MCF 10A (cell line): Measurements from ENCODE around the gene PRMT3. TPM values are rescaled to one million over a fixed set of nuclear protein-coding genes. Genes with fewer than 3 reads are reported as not detected.
"Not testable (repeated sequence)": the region's sequence is repeated elsewhere in the genome, so short reads cannot be mapped to it uniquely, and the experiment has no call there.

Source experiments
- BruUV-seq: library from RNA; stranded (reverse); fragments of 400-500 nt; replicated peaks from 2 replicates; lab custom pipeline; 2021; lab: Mats Ljungman, UMichigan
- CTCF ChIA-PET: fragments of 300-600 bp; sonication (Branson Sonifier 250); formaldehyde crosslinking; extraction: SDS; loops from one replicate; lab custom pipeline; 2021; ENCODE audit warnings: antibody characterized with exemption, inconsistent platforms; lab: Yijun Ruan, JAX
- POLR2A ChIA-PET: fragments of 300-600, 350-650 bp; sonication (Branson Sonifier 250); formaldehyde crosslinking; extraction: SDS; loops from one replicate; lab custom pipeline; 2020; ENCODE audit warnings: antibody characterized with exemption, inconsistent platforms; lab: Yijun Ruan, JAX
- DNase-seq: peaks from one replicate; pipeline ENCODE4 v3.0.0-alpha.2; 2018; ENCODE audit not compliant: unreplicated experiment
- H3K27ac Mint-ChIP-seq: one replicate; pipeline ENCODE4 v1.8.0; 2022; ENCODE audit warnings: mild to moderate bottlenecking, low read depth, mixed read lengths; ENCODE audit not compliant: unreplicated experiment
- H3K27me3 Mint-ChIP-seq: one replicate; pipeline ENCODE4 v1.8.0; 2022; ENCODE audit warnings: mixed read lengths; ENCODE audit not compliant: insufficient read depth, unreplicated experiment
- H3K36me3 Mint-ChIP-seq: one replicate; pipeline ENCODE4 v1.8.0; 2022; ENCODE audit warnings: mild to moderate bottlenecking, moderate library complexity, mixed read lengths; ENCODE audit not compliant: insufficient read depth, unreplicated experiment
- H3K4me1 Mint-ChIP-seq: one replicate; pipeline ENCODE4 v1.8.0; 2022; ENCODE audit warnings: mixed read lengths; ENCODE audit not compliant: insufficient read depth, unreplicated experiment
- H3K4me3 Mint-ChIP-seq: one replicate; pipeline ENCODE4 v1.8.0; 2022; ENCODE audit warnings: mild to moderate bottlenecking, moderate library complexity, mixed read lengths; ENCODE audit not compliant: unreplicated experiment
- H3K9me3 Mint-ChIP-seq: one replicate; pipeline ENCODE4 v1.8.0; 2022; ENCODE audit warnings: mixed read lengths; ENCODE audit not compliant: unreplicated experiment
- CTCF ChIP-seq: fragments of 200-600 bp; IDR thresholded peaks from one replicate; pipeline ENCODE4 v1.8.0; 2022; ENCODE audit warnings: antibody characterized with exemption, mild to moderate bottlenecking; ENCODE audit not compliant: unreplicated experiment
- intact Hi-C: fragments of 100-400 bp; cut with micrococcal nuclease; formaldehyde crosslinking; loops from 2 replicates; pipeline ENCODE4 v1.14.1; 2022
- total RNA-seq: library from RNA; stranded (reverse); gene quantifications from 2 replicates; pipeline ENCODE4 v1.2.3, GENCODE V29; 2022

Gene PRMT3
- total RNA-seq, 1 experiment from 2014 or later = 60.1 TPM

- ChIA-PET CTCF (interaction anchor here (0.5 to 6.4 kb wide), 12 partner anchors 10 to 448 kb away, joined by 3 to 66 read pairs (median 4); no protein-coding TSS in a partner anchor), POLR2A (interaction anchor here (0.6 to 3.4 kb wide), 17 partner anchors 8 to 495 kb away, joined by 3 to 28 read pairs (median 4); partner anchors contain the start of gene PRMT3)
- Mint-ChIP-seq H3K4me3 (peak within 1 kb of the TSS; percentile 75), H3K4me1 (peaks cover 32% of the 10 kb centered on the region), H3K27me3 (no peaks in the 10 kb centered on the region), H3K9me3 (no peaks in the 10 kb centered on the region), H3K36me3 (no peaks in the 10 kb centered on the region), H3K27ac (peak within 1 kb of the TSS; percentile 93)
- intact Hi-C loops = no loop called here
- peak; percentile 71 for DNase-seq
- BruUV-seq = no TSS peak
- TF ChIP-seq CTCF = no peak
Measured at GRCh38 chr11:20363500-20364340, 23.8 kb upstream of the PRMT3 start, which contains the start of gene HTATIP2. HTATIP2 (plus strand) TSS chr11:20363714; CDS start chr11:20364238, 524 bp downstream.

- no peak for TF ChIP-seq CTCF
- peak; percentile 62 for DNase-seq
- Mint-ChIP-seq H3K27me3 (no peaks in the 10 kb centered on the region), H3K4me3 (peak overlapping the region; percentile 75), H3K4me1 (peaks cover 38% of the 10 kb centered on the region), H3K36me3 (no peaks in the 10 kb centered on the region), H3K9me3 (no peaks in the 10 kb centered on the region), H3K27ac (peak overlapping the region; percentile 93)
- POLR2A ChIA-PET = interaction anchor here (0.6 to 3.4 kb wide), 13 partner anchors 8 to 340 kb away, joined by 3 to 28 read pairs (median 6); partner anchors contain the start of gene PRMT3
- BruUV-seq = TSS peak; percentile 54
- CTCF ChIA-PET = interaction anchor here (0.5 to 6.4 kb wide), 11 partner anchors 11 to 612 kb away, joined by 3 to 66 read pairs (median 4); no protein-coding TSS in a partner anchor
- intact Hi-C loops = no loop called here
Measured at GRCh38 chr11:20364341-20364792, 23.1 kb upstream of the PRMT3 start.

- peak overlapping the region; percentile 16 for H3K4me3 Mint-ChIP-seq
Measured at GRCh38 chr11:20365465-20365864, 22.1 kb upstream of the PRMT3 start.

GRCh38 chr11:20367313-20367948 is 20.1 kb upstream of the PRMT3 start:
- H3K4me3 Mint-ChIP-seq = peak overlapping the region; percentile 61
- H3K9me3 Mint-ChIP-seq = no peaks in the 10 kb centered on the region
- H3K27ac Mint-ChIP-seq = peak overlapping the region; percentile 85
- CTCF ChIA-PET = interaction anchor here (0.7 to 6.4 kb wide), 8 partner anchors 10 to 439 kb away, joined by 3 to 66 read pairs (median 4); no protein-coding TSS in a partner anchor
- intact Hi-C loops = no loop called here
- H3K4me1 Mint-ChIP-seq = peaks cover 38% of the 10 kb centered on the region
- POLR2A ChIA-PET = interaction anchor here (0.6 to 2.3 kb wide), 25 partner anchors 9 to 1733 kb away, joined by 3 to 27 read pairs (median 4); no protein-coding TSS in a partner anchor
- BruUV-seq = TSS peak; percentile 82
- TF ChIP-seq CTCF = no peak
- DNase-seq = peak; percentile 91
- H3K27me3 Mint-ChIP-seq = no peaks in the 10 kb centered on the region
- H3K36me3 Mint-ChIP-seq = peaks cover 5% of the 10 kb centered on the region

More at GRCh38 chr11:20365465-20365864, 22.1 kb upstream of the PRMT3 start:
- H3K9me3 Mint-ChIP-seq, DNase-seq, H3K27ac Mint-ChIP-seq, BruUV-seq, H3K27me3 Mint-ChIP-seq, intact Hi-C loops, H3K36me3 Mint-ChIP-seq: not testable (repeated sequence)
- POLR2A ChIA-PET = interaction anchor here (2.8 to 3.4 kb wide), 3 partner anchors 9 to 310 kb away, joined by 12 to 28 read pairs (median 13); partner anchors contain the start of gene PRMT3
- CTCF ChIA-PET = interaction anchor here (0.6 to 6.4 kb wide), 2 partner anchors 12 to 426 kb away, joined by 3 to 66 read pairs; no protein-coding TSS in a partner anchor
- peaks cover 43% of the 10 kb centered on the region for H3K4me1 Mint-ChIP-seq
